H1 (cell line): ENCODE data around the gene PIK3R1. TPM values are rescaled to one million over a fixed set of nuclear protein-coding genes. Genes with fewer than 3 reads are reported as not detected.

ENCODE experiments used
- CTCF ChIA-PET: fragments of 300-600 bp; sonication (Branson Sonifier 250); formaldehyde crosslinking; loops from one replicate; lab custom pipeline; 2021; ENCODE audit not compliant: partially characterized antibody; lab: Charles Lee
- POLR2A ChIA-PET: fragments of 300-600 bp; sonication (Branson Sonifier 250); formaldehyde crosslinking; loops from one replicate; lab custom pipeline; 2021; ENCODE audit warnings: inconsistent platforms; ENCODE audit not compliant: partially characterized antibody; lab: Charles Lee
- DNase-seq, 2 experiments: peaks; one replicate each; pipeline versions ENCODE4 v3.0.0 to v3.0.0-alpha.2; 2010 to 2022; ENCODE audit warnings: low spot score in 2 of 2, low read depth in 1 of 2, mixed read lengths in 1 of 2
- FAIRE-seq: peaks from 2 replicates; lab custom pipeline; 2011; peaks lifted over from hg19 to GRCh38; lab: Jason Lieb, UNC
- H2AFZ ChIP-seq: 2 replicates; pipeline ENCODE4 v1.8.1; 2012; ENCODE audit warnings: low read length, inconsistent platforms
- H2AK5ac ChIP-seq: 2 replicates; pipeline ENCODE4 v1.6.1; 2013; ENCODE audit warnings: low read depth, low read length
- H2BK120ac ChIP-seq: replicated peaks from 2 replicates; pipeline ENCODE3; 2013; ENCODE audit warnings: low read depth, low read length, inconsistent platforms
- H2BK12ac ChIP-seq: 2 replicates; pipeline ENCODE4 v1.6.1; 2013; ENCODE audit warnings: low read depth, low read length
- H2BK15ac ChIP-seq: 2 replicates; pipeline ENCODE4 v1.6.1; 2013; ENCODE audit warnings: low read length
- H2BK20ac ChIP-seq: 2 replicates; pipeline ENCODE4 v1.6.1; 2013; ENCODE audit warnings: low read length
- H2BK5ac ChIP-seq: 2 replicates; pipeline ENCODE4 v1.6.1; 2013; ENCODE audit warnings: low read depth, low read length
- H3K14ac ChIP-seq: 2 replicates; pipeline ENCODE4 v1.6.1; 2013; ENCODE audit warnings: inconsistent platforms; ENCODE audit not compliant: insufficient read length
- H3K18ac ChIP-seq: 2 replicates; pipeline ENCODE4 v1.6.1; 2013; ENCODE audit warnings: low read length; ENCODE audit errors: extremely low read depth
- H3K23ac ChIP-seq: 2 replicates; pipeline ENCODE4 v1.6.1; 2013; ENCODE audit warnings: inconsistent platforms; ENCODE audit not compliant: insufficient read length
- H3K23me2 ChIP-seq: 2 replicates; pipeline ENCODE4 v1.6.1; 2013; ENCODE audit warnings: low read depth, low read length
- H3K27ac ChIP-seq: 2 replicates; pipeline ENCODE4 v1.6.1; 2011; ENCODE audit warnings: low read depth, low read length, inconsistent platforms
- H3K27me3 ChIP-seq, 4 experiments: replicated peaks in 1 of 4; 1 replicate in 1 of 4; 2 replicates in 3 of 4; pipeline versions ENCODE4 v1.6.1 to v1.8.1; 2011 to 2013; ENCODE audit warnings: low read length in 3 of 4, mild to moderate bottlenecking in 3 of 4, inconsistent platforms in 2 of 4, mixed read lengths in 2 of 4, moderate library complexity in 1 of 4; ENCODE audit not compliant: control insufficient read depth in 3 of 4, insufficient read depth in 3 of 4; ENCODE audit errors: extremely low read depth in 1 of 4
- H3K36me3 ChIP-seq, 4 experiments: 2 replicates each; pipeline versions ENCODE4 v1.6.1 to v1.8.1; 2011 to 2013; ENCODE audit warnings: mild to moderate bottlenecking in 4 of 4, low read length in 3 of 4, moderate library complexity in 2 of 4, control low read depth in 1 of 4, inconsistent platforms in 1 of 4; ENCODE audit not compliant: insufficient read depth in 4 of 4, control insufficient read depth in 2 of 4
- H3K4ac ChIP-seq: replicated peaks from 2 replicates; pipeline ENCODE3; 2013; ENCODE audit warnings: low read length, low read depth, mixed read lengths, inconsistent platforms; ENCODE audit not compliant: insufficient read length
- H3K4me1 ChIP-seq, 4 experiments: replicated peaks in 1 of 4; 1 replicate in 1 of 4; 2 replicates in 3 of 4; pipeline versions ENCODE4 v1.6.1 to v1.8.1; 2011 to 2013; ENCODE audit warnings: low read length in 3 of 4, inconsistent platforms in 2 of 4, mixed read lengths in 1 of 4; ENCODE audit not compliant: insufficient read depth in 4 of 4, control insufficient read depth in 3 of 4
- H3K4me2 ChIP-seq, 2 experiments: 2 replicates each; pipeline versions ENCODE4 v1.6.1 to v1.8.1; 2011 to 2013; ENCODE audit warnings: low read depth in 2 of 2, low read length in 2 of 2, control low read depth in 1 of 2, inconsistent platforms in 1 of 2, mild to moderate bottlenecking in 1 of 2; ENCODE audit not compliant: insufficient read depth in 1 of 2
- H3K4me3 ChIP-seq, 4 experiments: fragments of 200-600, 300-600 bp in 1 of 4; sonication (generic), shearing (Covaris generic), sonication (Bioruptor Twin) in 1 of 4; 2 replicates each; pipeline versions ENCODE4 v1.5.1 to v1.8.1; 2011 to 2016; ENCODE audit warnings: low read length in 4 of 4, low read depth in 3 of 4, control low read depth in 2 of 4, inconsistent platforms in 2 of 4, mild to moderate bottlenecking in 2 of 4, mixed read lengths in 1 of 4, moderate library complexity in 1 of 4; ENCODE audit not compliant: insufficient read depth in 2 of 4; ENCODE audit errors: extremely low read depth in 1 of 4
- H3K56ac ChIP-seq: replicated peaks from 2 replicates; pipeline ENCODE3; 2013; ENCODE audit warnings: low read depth, mild to moderate bottlenecking, mixed read lengths, low read length, inconsistent platforms; ENCODE audit not compliant: insufficient read length
- H3K79me1 ChIP-seq: 2 replicates; pipeline ENCODE4 v1.6.1; 2013; ENCODE audit warnings: low read depth, low read length, control low read depth
- H3K79me2 ChIP-seq, 2 experiments: 2 replicates each; pipeline versions ENCODE4 v1.6.1 to v1.8.1; 2012 to 2013; ENCODE audit warnings: low read length in 2 of 2, mild to moderate bottlenecking in 2 of 2, inconsistent platforms in 1 of 2; ENCODE audit not compliant: insufficient read depth in 2 of 2, control insufficient read depth in 1 of 2
- H3K9ac ChIP-seq, 4 experiments: replicated peaks in 1 of 4; 1 replicate in 1 of 4; 2 replicates in 3 of 4; pipeline versions ENCODE4 v1.6.1 to v1.8.1; 2011 to 2013; ENCODE audit warnings: low read depth in 3 of 4, low read length in 3 of 4, control low read depth in 2 of 4, mild to moderate bottlenecking in 2 of 4, moderate library complexity in 2 of 4, inconsistent platforms in 1 of 4; ENCODE audit errors: extremely low read depth in 1 of 4
- H3K9me3 ChIP-seq, 2 experiments: 2 replicates each; pipeline versions ENCODE4 v1.6.1 to v1.8.1; 2012 to 2013; ENCODE audit warnings: mild to moderate bottlenecking in 2 of 2, moderate library complexity in 2 of 2, control low read depth in 1 of 2, inconsistent platforms in 1 of 2, low read depth in 1 of 2, low read length in 1 of 2, mixed read lengths in 1 of 2; ENCODE audit not compliant: insufficient read depth in 2 of 2
- H4K20me1 ChIP-seq, 2 experiments: replicated peaks in 1 of 2; 2 replicates each; pipeline versions ENCODE3 to v1.8.1; 2011 to 2013; ENCODE audit warnings: inconsistent platforms in 2 of 2, low read length in 2 of 2, mild to moderate bottlenecking in 1 of 2; ENCODE audit not compliant: insufficient read depth in 2 of 2, control insufficient read depth in 1 of 2
- H4K5ac ChIP-seq: 2 replicates; pipeline ENCODE4 v1.6.1; 2013; ENCODE audit warnings: low read length, low read depth, mixed read lengths, inconsistent platforms; ENCODE audit not compliant: insufficient read length
- H4K8ac ChIP-seq: 2 replicates; pipeline ENCODE4 v1.8.0; 2013; ENCODE audit warnings: mild to moderate bottlenecking, moderate library complexity, low read length, inconsistent platforms; ENCODE audit not compliant: insufficient read depth; ENCODE audit errors: extremely low read depth
- H4K91ac ChIP-seq: replicated peaks from 2 replicates; pipeline ENCODE3; 2013; ENCODE audit warnings: low read length, mixed read lengths, inconsistent platforms; ENCODE audit not compliant: insufficient read length
- BACH1 ChIP-seq: IDR thresholded peaks from 2 replicates; pipeline ENCODE4 v1.6.1; 2012; ENCODE audit warnings: low read length, improper control_type of control experiment
- BCL11A ChIP-seq, 2 experiments: IDR thresholded peaks; one replicate each; pipeline ENCODE4 v1.6.1; 2011; ENCODE audit warnings: low read depth in 2 of 2, low read length in 2 of 2, mild to moderate bottlenecking in 2 of 2
- EP300 ChIP-seq, 2 experiments: IDR thresholded peaks; 1 replicate in 1 of 2; 2 replicates in 1 of 2; pipeline ENCODE4 v1.6.1; 2011 to 2012; ENCODE audit warnings: low read depth in 2 of 2, low read length in 2 of 2, mild to moderate bottlenecking in 2 of 2, borderline replicate concordance in 1 of 2, inconsistent platforms in 1 of 2, moderate library complexity in 1 of 2
- FOSL1 ChIP-seq: IDR thresholded peaks from 2 replicates; pipeline ENCODE4 v1.6.1; 2011; ENCODE audit warnings: mild to moderate bottlenecking, low read depth, low read length, moderate library complexity; ENCODE audit not compliant: insufficient read depth
- GTF2F1 ChIP-seq: IDR thresholded peaks from 2 replicates; pipeline ENCODE4 v1.6.1; 2012; ENCODE audit warnings: low read depth, low read length, improper control_type of control experiment, borderline replicate concordance
- HDAC2 ChIP-seq, 2 experiments: fragments of 300-600 bp in 1 of 2; sonication (generic) in 1 of 2; IDR thresholded peaks; 2 replicates each; pipeline ENCODE4 v1.6.1; 2011 to 2012; ENCODE audit warnings: low read depth in 2 of 2, low read length in 2 of 2, mild to moderate bottlenecking in 2 of 2, moderate library complexity in 2 of 2, borderline replicate concordance in 1 of 2, inconsistent platforms in 1 of 2
- KDM4A ChIP-seq: IDR thresholded peaks from one replicate; pipeline ENCODE4 v1.7.1; 2012; ENCODE audit warnings: low read depth, mild to moderate bottlenecking, moderate library complexity, low read length, inconsistent platforms; ENCODE audit not compliant: severe bottlenecking
- POLR2A ChIP-seq, 2 experiments: IDR thresholded peaks; 1 replicate in 1 of 2; 2 replicates in 1 of 2; pipeline ENCODE4 v1.6.1; 2011; ENCODE audit warnings: low read depth in 2 of 2, low read length in 2 of 2, mild to moderate bottlenecking in 2 of 2; ENCODE audit errors: control extremely low read depth in 1 of 2
- SIRT6 ChIP-seq: IDR thresholded peaks from one replicate; pipeline ENCODE4 v1.7.1; 2012; ENCODE audit warnings: low read length, inconsistent platforms
- SIX5 ChIP-seq: IDR thresholded peaks from 2 replicates; pipeline ENCODE4 v1.6.1; 2011; ENCODE audit warnings: mild to moderate bottlenecking, low read depth, low read length
- SUZ12 ChIP-seq: fragments of 200-600 bp; sonication (generic); IDR thresholded peaks from 2 replicates; pipeline ENCODE4 v1.6.1; 2012; ENCODE audit warnings: mild to moderate bottlenecking, inconsistent platforms, low read length, moderate library complexity, mixed read lengths
- TEAD4 ChIP-seq: IDR thresholded peaks from 2 replicates; pipeline ENCODE4 v1.6.1; 2012; ENCODE audit warnings: low read depth, low read length, inconsistent platforms, mixed read lengths
- WGBS, 2 experiments: shearing (Covaris generic) in 1 of 2; methylation state at CpG; one replicate each; pipeline versions ENCODE4 v1.1.6 to v1.1.7; 2013 to 2015; ENCODE audit warnings: low lambda C conversion rate in 2 of 2, mixed read lengths in 2 of 2, inconsistent platforms in 1 of 2, low coverage in 1 of 2, missing lambda C conversion rate in 1 of 2; ENCODE audit not compliant: insufficient replicate concordance in 2 of 2, insufficient coverage in 1 of 2, insufficient read length in 1 of 2; ENCODE audit errors: extremely low coverage in 1 of 2, missing lambda C conversion rate in 1 of 2; 5-methylcytosine and 5-hydroxymethylcytosine counted together
- polyA plus RNA-seq, 7 experiments: library from polyadenylated mRNA; depleted of rRNA in 3 of 7; stranded (reverse) in 5 of 7; unstranded in 2 of 7; fragments of >200 nt in 5 of 7; fragments of 200-250 nt in 2 of 7; gene quantifications; 1 replicate in 5 of 7; 2 replicates in 1 of 7; 4 replicates in 1 of 7; pipeline versions ENCODE4 v1.2.1 to v1.2.3, GENCODE V29; 2011 to 2013; ENCODE audit warnings: missing spikeins in 2 of 7, mixed read lengths in 2 of 7
- total RNA-seq: library from RNA; stranded (reverse); fragmentation: NEBNext Ultra II Directional; extraction: Animal tissue kit (Norgen Biotek cat#: 25700); gene quantifications from 2 replicates; pipeline ENCODE4 v1.2.1, GENCODE V29; 2021

The PIK3R1 gene
- total and polyA plus RNA-seq, 2 of the 8 experiments (the other 6 are each of a cell fraction or from before 2014, with no cell fraction given): 2.3 to 13.7 TPM

DNA sequence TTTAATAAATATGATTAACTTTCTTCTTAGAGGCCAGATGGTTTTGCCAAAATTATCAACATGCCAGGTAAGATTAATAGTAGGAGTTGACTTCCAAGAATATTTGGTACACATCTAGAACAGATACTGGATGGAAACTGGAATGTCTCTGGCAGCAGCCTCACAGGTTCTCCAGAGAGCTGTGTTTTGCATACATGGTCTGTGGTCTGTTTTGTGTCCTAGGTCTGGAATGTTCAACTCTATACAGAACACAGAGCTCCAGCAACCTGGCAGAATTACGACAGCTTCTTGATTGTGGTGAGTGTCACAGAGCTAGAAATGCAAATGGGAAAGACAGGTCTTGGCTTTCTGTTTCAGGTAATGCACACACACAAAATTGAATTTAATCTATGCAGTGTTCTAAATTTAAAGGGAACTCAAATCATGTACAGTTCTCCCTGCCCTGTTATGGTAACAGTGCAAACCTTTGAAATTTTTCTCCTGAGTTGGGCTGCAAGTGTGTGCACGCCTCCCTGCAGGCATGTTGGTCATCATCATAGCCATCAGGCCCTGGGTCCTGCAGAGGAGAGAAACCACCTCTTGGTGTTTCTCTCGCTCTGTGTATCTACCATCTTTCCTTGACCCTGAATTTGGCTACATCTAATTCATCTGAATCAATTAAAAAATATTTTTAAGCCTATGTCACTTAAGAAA lies 58.3 kb downstream of the PIK3R1 start:
- Histone ChIP-seq H4K5ac (no peak overlapping the region), H2BK15ac (no peak overlapping the region), H3K23ac (no peak overlapping the region), H3K18ac (no peak overlapping the region), H3K36me3 (no peaks in the 10 kb centered on the region; a peak in 1 of 8 replicates), H2BK120ac (no peak overlapping the region), H2BK5ac (no peak overlapping the region), H2BK20ac (no peak overlapping the region), H3K27ac (no peak overlapping the region), H3K56ac (no peak overlapping the region), H3K27me3 (no peaks in the 10 kb centered on the region), H3K4me3 (no peak overlapping the region), H3K79me2 (no peaks in the 10 kb centered on the region), H4K20me1 (no peaks in the 10 kb centered on the region), H3K4me1 (peaks cover 0 to 4% (median 0%) of the 10 kb centered on the region in 4 experiments; a peak in 1 of 7 replicates), H3K9ac (no peak overlapping the region), H4K91ac (no peak overlapping the region), H2AFZ (no peak overlapping the region), H4K8ac (no peak overlapping the region; the same call in 1 of the 2 replicates), H3K14ac (no peak overlapping the region), H2AK5ac (no peak overlapping the region), H3K79me1 (no peaks in the 10 kb centered on the region), H2BK12ac (no peak overlapping the region), H3K4ac (no peak overlapping the region), H3K23me2 (no peaks in the 10 kb centered on the region), H3K9me3 (no peaks in the 10 kb centered on the region), H3K4me2 (no peak overlapping the region)
- CTCF ChIA-PET: interaction anchor here (0.9 to 1.4 kb wide), 6 partner anchors 13 to 555 kb away, joined by 3 to 7 read pairs (median 4); no protein-coding TSS in a partner anchor
- 84% methylated on average over 3 of the region's 3 CpGs; no CpG with 5 or more reads in 1 of the 2 experiments for WGBS, 2 experiments
- FAIRE-seq (no peak), DNase-seq (no peak)
- TF ChIP-seq SUZ12: no peak
- TF ChIP-seq POLR2A (IDR thresholded peaks at IDR 0.05; ENCODE audit: control extremely low read depth in 1 of 2, low read depth in 2 of 2, low read length in 2 of 2): no peak
- no peak for TF ChIP-seq HDAC2 (IDR thresholded peaks at IDR 0.05; ENCODE audit: borderline replicate concordance in 1 of 2, low read depth in 2 of 2, low read length in 2 of 2)
- TF ChIP-seq KDM4A: no peak
- TF ChIP-seq GTF2F1: no peak
- TF ChIP-seq SIX5: no peak
- no peak for TF ChIP-seq TEAD4
- no peak for TF ChIP-seq EP300 (IDR thresholded peaks at IDR 0.05; ENCODE audit: borderline replicate concordance in 1 of 2, low read depth in 2 of 2, low read length in 2 of 2)
- no peak for TF ChIP-seq BACH1
- TF ChIP-seq SIRT6: no peak
- no peak for TF ChIP-seq BCL11A (IDR thresholded peaks at IDR 0.05; ENCODE audit: low read depth in 2 of 2, low read length in 2 of 2)
- TF ChIP-seq FOSL1: no peak
- POLR2A ChIA-PET: no interaction called here
